Mesenteric fat pad (tissue), 1 donor: ENCODE data around the gene LXN. TPM values are rescaled to one million over a fixed set of nuclear protein-coding genes. Genes with fewer than 3 reads are reported as not detected.

Experiments
- total RNA-seq: library from RNA; stranded (reverse); fragmentation: NEBNext Ultra II Directional; extraction: Animal tissue kit (Norgen Biotek cat#: 25700); gene quantifications from one replicate; pipeline ENCODE4 v1.2.1, GENCODE V29; 2021
- donor health status: DM: yes; HTN: yes; CAD: no.

LXN gene
- total RNA-seq, 1 donor from 2014 or later = 30.3 TPM

Other genes with a start within 250 kb of the LXN start
- 6.6 TPM for gene MLF1, start 101.5 kb downstream of the LXN start, total RNA-seq
- 60.1 TPM for gene GFM1, start 28.1 kb downstream of the LXN start, total RNA-seq
- 578 TPM for gene RARRES1, start 59.8 kb upstream of the LXN start, total RNA-seq
- 114 TPM for gene MFSD1, start 129.4 kb upstream of the LXN start, total RNA-seq